ENCODE results near the gene LMO4. TPM values are rescaled to one million over a fixed set of nuclear protein-coding genes. Genes with fewer than 3 reads are reported as not detected.

Gene LMO4
- total and polyA plus RNA-seq, 10 of the 15 experiments (the other 5 are each of a cell fraction or from before 2014, with no cell fraction given), result 3.8 to 76.6 (median 20.7) TPM

DNA sequence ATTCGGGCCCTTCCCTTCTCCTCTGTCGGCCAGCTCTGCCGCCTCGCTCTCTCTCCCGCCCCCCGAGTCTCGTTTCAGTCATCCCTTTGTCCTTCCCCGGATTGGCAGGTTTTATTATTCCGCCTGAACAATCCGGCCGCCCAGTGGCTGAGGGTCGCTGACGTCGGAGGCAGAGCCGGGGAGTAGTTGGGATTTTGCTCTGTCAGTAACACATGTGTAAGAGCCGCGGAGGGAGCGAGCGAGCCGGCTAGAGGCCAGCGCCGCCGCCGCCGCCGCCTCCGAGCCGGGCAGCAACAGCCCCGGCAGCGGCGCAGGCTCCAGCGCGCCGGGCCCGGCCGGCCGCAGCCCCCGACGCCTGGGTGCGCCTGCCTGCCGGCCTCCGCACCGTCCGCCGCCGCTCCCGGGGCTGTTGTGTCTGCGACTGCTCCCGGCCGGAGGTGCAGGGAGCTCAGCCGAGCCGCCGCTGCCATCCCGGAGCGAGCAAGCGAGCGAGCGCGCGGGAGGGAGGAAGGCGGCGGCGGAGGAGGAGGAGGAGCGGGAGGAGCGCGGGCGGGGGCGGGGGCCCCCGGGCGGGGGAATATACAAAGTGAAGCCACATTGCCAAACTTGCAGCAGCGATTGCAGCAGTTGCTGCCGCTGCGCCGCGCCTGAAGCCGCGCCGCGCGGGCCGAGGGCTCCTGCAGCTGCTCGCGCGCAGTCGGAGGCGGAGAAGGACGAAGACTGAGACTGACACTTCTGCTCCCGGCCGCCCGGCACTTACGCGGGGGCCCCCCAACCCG is at the start of gene LMO4 (continued):
- TF ChIP-seq, protein P1, sequence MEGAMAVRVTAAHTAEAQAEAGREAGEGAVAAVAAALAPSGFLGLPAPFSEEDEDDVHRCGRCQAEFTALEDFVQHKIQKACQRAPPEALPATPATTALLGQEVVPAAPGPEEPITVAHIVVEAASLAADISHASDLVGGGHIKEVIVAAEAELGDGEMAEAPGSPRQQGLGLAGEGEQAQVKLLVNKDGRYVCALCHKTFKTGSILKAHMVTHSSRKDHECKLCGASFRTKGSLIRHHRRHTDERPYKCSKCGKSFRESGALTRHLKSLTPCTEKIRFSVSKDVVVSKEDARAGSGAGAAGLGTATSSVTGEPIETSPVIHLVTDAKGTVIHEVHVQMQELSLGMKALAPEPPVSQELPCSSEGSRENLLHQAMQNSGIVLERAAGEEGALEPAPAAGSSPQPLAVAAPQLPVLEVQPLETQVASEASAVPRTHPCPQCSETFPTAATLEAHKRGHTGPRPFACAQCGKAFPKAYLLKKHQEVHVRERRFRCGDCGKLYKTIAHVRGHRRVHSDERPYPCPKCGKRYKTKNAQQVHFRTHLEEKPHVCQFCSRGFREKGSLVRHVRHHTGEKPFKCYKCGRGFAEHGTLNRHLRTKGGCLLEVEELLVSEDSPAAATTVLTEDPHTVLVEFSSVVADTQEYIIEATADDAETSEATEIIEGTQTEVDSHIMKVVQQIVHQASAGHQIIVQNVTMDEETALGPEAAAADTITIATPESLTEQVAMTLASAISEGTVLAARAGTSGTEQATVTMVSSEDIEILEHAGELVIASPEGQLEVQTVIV (IDR thresholded peaks at IDR 0.05; ENCODE audit: borderline replicate concordance, partially characterized antibody), result no peak
- TF ChIP-seq STAT3 (IDR thresholded peaks at IDR 0.05; ENCODE audit: low read depth, low read length) (no peak), RAD21 (IDR thresholded peaks at IDR 0.05; ENCODE audit: insufficient read depth, low read depth, low read length) (no peak), PAX8 (IDR thresholded peaks at IDR 0.05) (no peak), YBX1 (IDR thresholded peaks at IDR 0.05) (no peak), RB1 (IDR thresholded peaks at IDR 0.05; ENCODE audit: borderline replicate concordance) (no peak; the same call in 1 of the 2 replicates), ZNF622 (IDR thresholded peaks at IDR 0.05) (no peak), BRCA1 (IDR thresholded peaks at IDR 0.05; ENCODE audit: low read depth, low read length) (no peak), FOXM1 (IDR thresholded peaks at IDR 0.05; ENCODE audit: low read depth, low read length) (no peak)
- TF ChIP-seq, protein P2, sequence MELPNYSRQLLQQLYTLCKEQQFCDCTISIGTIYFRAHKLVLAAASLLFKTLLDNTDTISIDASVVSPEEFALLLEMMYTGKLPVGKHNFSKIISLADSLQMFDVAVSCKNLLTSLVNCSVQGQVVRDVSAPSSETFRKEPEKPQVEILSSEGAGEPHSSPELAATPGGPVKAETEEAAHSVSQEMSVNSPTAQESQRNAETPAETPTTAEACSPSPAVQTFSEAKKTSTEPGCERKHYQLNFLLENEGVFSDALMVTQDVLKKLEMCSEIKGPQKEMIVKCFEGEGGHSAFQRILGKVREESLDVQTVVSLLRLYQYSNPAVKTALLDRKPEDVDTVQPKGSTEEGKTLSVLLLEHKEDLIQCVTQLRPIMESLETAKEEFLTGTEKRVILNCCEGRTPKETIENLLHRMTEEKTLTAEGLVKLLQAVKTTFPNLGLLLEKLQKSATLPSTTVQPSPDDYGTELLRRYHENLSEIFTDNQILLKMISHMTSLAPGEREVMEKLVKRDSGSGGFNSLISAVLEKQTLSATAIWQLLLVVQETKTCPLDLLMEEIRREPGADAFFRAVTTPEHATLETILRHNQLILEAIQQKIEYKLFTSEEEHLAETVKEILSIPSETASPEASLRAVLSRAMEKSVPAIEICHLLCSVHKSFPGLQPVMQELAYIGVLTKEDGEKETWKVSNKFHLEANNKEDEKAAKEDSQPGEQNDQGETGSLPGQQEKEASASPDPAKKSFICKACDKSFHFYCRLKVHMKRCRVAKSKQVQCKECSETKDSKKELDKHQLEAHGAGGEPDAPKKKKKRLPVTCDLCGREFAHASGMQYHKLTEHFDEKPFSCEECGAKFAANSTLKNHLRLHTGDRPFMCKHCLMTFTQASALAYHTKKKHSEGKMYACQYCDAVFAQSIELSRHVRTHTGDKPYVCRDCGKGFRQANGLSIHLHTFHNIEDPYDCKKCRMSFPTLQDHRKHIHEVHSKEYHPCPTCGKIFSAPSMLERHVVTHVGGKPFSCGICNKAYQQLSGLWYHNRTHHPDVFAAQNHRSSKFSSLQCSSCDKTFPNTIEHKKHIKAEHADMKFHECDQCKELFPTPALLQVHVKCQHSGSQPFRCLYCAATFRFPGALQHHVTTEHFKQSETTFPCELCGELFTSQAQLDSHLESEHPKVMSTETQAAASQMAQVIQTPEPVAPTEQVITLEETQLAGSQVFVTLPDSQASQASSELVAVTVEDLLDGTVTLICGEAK (IDR thresholded peaks at IDR 0.05; ENCODE audit: borderline replicate concordance), result no peak
- TF ChIP-seq, protein P3, sequence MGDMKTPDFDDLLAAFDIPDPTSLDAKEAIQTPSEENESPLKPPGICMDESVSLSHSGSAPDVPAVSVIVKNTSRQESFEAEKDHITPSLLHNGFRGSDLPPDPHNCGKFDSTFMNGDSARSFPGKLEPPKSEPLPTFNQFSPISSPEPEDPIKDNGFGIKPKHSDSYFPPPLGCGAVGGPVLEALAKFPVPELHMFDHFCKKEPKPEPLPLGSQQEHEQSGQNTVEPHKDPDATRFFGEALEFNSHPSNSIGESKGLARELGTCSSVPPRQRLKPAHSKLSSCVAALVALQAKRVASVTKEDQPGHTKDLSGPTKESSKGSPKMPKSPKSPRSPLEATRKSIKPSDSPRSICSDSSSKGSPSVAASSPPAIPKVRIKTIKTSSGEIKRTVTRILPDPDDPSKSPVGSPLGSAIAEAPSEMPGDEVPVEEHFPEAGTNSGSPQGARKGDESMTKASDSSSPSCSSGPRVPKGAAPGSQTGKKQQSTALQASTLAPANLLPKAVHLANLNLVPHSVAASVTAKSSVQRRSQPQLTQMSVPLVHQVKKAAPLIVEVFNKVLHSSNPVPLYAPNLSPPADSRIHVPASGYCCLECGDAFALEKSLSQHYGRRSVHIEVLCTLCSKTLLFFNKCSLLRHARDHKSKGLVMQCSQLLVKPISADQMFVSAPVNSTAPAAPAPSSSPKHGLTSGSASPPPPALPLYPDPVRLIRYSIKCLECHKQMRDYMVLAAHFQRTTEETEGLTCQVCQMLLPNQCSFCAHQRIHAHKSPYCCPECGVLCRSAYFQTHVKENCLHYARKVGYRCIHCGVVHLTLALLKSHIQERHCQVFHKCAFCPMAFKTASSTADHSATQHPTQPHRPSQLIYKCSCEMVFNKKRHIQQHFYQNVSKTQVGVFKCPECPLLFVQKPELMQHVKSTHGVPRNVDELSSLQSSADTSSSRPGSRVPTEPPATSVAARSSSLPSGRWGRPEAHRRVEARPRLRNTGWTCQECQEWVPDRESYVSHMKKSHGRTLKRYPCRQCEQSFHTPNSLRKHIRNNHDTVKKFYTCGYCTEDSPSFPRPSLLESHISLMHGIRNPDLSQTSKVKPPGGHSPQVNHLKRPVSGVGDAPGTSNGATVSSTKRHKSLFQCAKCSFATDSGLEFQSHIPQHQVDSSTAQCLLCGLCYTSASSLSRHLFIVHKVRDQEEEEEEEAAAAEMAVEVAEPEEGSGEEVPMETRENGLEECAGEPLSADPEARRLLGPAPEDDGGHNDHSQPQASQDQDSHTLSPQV (IDR thresholded peaks at IDR 0.05), result 0 out of 2 replicates have a peak, but pooled peaks have one; percentile 23
- TF ChIP-seq, protein P4, sequence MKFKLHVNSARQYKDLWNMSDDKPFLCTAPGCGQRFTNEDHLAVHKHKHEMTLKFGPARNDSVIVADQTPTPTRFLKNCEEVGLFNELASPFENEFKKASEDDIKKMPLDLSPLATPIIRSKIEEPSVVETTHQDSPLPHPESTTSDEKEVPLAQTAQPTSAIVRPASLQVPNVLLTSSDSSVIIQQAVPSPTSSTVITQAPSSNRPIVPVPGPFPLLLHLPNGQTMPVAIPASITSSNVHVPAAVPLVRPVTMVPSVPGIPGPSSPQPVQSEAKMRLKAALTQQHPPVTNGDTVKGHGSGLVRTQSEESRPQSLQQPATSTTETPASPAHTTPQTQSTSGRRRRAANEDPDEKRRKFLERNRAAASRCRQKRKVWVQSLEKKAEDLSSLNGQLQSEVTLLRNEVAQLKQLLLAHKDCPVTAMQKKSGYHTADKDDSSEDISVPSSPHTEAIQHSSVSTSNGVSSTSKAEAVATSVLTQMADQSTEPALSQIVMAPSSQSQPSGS (IDR thresholded peaks at IDR 0.05; ENCODE audit: low read length), result no peak
- TF ChIP-seq, protein P5, sequence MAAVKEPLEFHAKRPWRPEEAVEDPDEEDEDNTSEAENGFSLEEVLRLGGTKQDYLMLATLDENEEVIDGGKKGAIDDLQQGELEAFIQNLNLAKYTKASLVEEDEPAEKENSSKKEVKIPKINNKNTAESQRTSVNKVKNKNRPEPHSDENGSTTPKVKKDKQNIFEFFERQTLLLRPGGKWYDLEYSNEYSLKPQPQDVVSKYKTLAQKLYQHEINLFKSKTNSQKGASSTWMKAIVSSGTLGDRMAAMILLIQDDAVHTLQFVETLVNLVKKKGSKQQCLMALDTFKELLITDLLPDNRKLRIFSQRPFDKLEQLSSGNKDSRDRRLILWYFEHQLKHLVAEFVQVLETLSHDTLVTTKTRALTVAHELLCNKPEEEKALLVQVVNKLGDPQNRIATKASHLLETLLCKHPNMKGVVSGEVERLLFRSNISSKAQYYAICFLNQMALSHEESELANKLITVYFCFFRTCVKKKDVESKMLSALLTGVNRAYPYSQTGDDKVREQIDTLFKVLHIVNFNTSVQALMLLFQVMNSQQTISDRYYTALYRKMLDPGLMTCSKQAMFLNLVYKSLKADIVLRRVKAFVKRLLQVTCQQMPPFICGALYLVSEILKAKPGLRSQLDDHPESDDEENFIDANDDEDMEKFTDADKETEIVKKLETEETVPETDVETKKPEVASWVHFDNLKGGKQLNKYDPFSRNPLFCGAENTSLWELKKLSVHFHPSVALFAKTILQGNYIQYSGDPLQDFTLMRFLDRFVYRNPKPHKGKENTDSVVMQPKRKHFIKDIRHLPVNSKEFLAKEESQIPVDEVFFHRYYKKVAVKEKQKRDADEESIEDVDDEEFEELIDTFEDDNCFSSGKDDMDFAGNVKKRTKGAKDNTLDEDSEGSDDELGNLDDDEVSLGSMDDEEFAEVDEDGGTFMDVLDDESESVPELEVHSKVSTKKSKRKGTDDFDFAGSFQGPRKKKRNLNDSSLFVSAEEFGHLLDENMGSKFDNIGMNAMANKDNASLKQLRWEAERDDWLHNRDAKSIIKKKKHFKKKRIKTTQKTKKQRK (IDR thresholded peaks at IDR 0.05; ENCODE audit: low read depth, low read length), result no peak
